ENCODE results near the gene MAGEB17. TPM values are rescaled to one million over a fixed set of nuclear protein-coding genes. Genes with fewer than 3 reads are reported as not detected.

MAGEB17 gene
- total and polyA plus RNA-seq, 2 experiments from 2014 or later = 0.14 to 0.42 TPM

- no peaks in the 10 kb centered on the region for H4K20me1 ChIP-seq (replicated peaks; ENCODE audit: insufficient read depth)
- no peak overlapping the region for H3K27ac ChIP-seq (ENCODE audit: low read depth)
- Mint-ChIP-seq H3K9me3 (no peaks in the 10 kb centered on the region), H3K4me3 (no peak overlapping the region), H3K36me3 (ENCODE audit: low read depth) (peaks cover 13% of the 10 kb centered on the region), H3K27me3 (ENCODE audit: insufficient read depth, low read depth, poor library complexity) (peaks cover 2% of the 10 kb centered on the region), H3K27ac (no peak overlapping the region), H3K4me1 (peaks cover 5% of the 10 kb centered on the region)
- H3K79me2 ChIP-seq (replicated peaks; ENCODE audit: insufficient read depth) = no peaks in the 10 kb centered on the region
- no peaks in the 10 kb centered on the region for H3K4me1 ChIP-seq (ENCODE audit: insufficient read depth)
- DNase-seq (ENCODE audit: low spot score) (no peak), ATAC-seq (no peak)
- H3K27me3 ChIP-seq (ENCODE audit: insufficient read depth) = no peaks in the 10 kb centered on the region
- H3K4me2 ChIP-seq = no peak overlapping the region
- TF ChIP-seq EZH2phosphoT487 (IDR thresholded peaks at IDR 0.05; ENCODE audit: unreplicated experiment) = no peak
- no peak for TF ChIP-seq POLR2AphosphoS5 (IDR thresholded peaks at IDR 0.05; ENCODE audit: low read depth)
- no peak for TF ChIP-seq ZNF462 (CRISPR knock-in tag; IDR thresholded peaks at IDR 0.05)
- H2AFZ ChIP-seq = no peak overlapping the region
- no peaks in the 10 kb centered on the region for H3K36me3 ChIP-seq (ENCODE audit: insufficient read depth)
- H3K9me2 ChIP-seq (ENCODE audit: insufficient read depth) = no peaks in the 10 kb centered on the region
- H3K4me3 ChIP-seq = no peak overlapping the region
- H3F3A ChIP-seq (replicated peaks; ENCODE audit: low read depth) = no peaks in the 10 kb centered on the region
These were observed 10.5 kb upstream of the MAGEB17 start for GRCh38 chrX:16156692-16157331.

GRCh38 chrX:16160729-16161128, 6.6 kb upstream of the MAGEB17 start:
- peaks cover 12% of the 10 kb centered on the region for H3K36me3 Mint-ChIP-seq (ENCODE audit: low read depth)
- ATAC-seq = no peak
- TF ChIP-seq POLR2AphosphoS5 (IDR thresholded peaks at IDR 0.05; ENCODE audit: low read depth) (no peak), NANOG (IDR thresholded peaks at IDR 0.05; ENCODE audit: borderline replicate concordance) (no peak), EZH2 (IDR thresholded peaks at IDR 0.05; ENCODE audit: low read depth, unreplicated experiment) (no peak), EZH2phosphoT487 (IDR thresholded peaks at IDR 0.05; ENCODE audit: unreplicated experiment) (no peak), STAT1 (IDR thresholded peaks at IDR 0.05; ENCODE audit: unreplicated experiment) (no peak), ZNF331 (CRISPR knock-in tag; IDR thresholded peaks at IDR 0.05; ENCODE audit: low read depth) (no peak), JUNB (IDR thresholded peaks at IDR 0.05; ENCODE audit: unreplicated experiment) (no peak), ZNF114 (CRISPR knock-in tag; IDR thresholded peaks at IDR 0.05) (no peak), REST (IDR thresholded peaks at IDR 0.05; ENCODE audit: unreplicated experiment) (no peak)
- TF ChIP-seq, protein P1, sequence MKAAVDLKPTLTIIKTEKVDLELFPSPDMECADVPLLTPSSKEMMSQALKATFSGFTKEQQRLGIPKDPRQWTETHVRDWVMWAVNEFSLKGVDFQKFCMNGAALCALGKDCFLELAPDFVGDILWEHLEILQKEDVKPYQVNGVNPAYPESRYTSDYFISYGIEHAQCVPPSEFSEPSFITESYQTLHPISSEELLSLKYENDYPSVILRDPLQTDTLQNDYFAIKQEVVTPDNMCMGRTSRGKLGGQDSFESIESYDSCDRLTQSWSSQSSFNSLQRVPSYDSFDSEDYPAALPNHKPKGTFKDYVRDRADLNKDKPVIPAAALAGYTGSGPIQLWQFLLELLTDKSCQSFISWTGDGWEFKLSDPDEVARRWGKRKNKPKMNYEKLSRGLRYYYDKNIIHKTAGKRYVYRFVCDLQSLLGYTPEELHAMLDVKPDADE (IDR thresholded peaks at IDR 0.05) = no peak

More at GRCh38 chrX:16160729-16161128, 6.6 kb upstream of the MAGEB17 start:
- Histone ChIP-seq H3K27me3 (ENCODE audit: insufficient read depth) (no peaks in the 10 kb centered on the region), H3F3A (replicated peaks; ENCODE audit: low read depth) (no peaks in the 10 kb centered on the region), H3K4me2 (no peak overlapping the region), H3K4me3 (no peak overlapping the region), H2AFZ (no peak overlapping the region), H3K36me3 (ENCODE audit: insufficient read depth) (no peaks in the 10 kb centered on the region), H3K27ac (ENCODE audit: low read depth) (no peak overlapping the region), H4K20me1 (replicated peaks; ENCODE audit: insufficient read depth) (no peaks in the 10 kb centered on the region), H3K79me2 (replicated peaks; ENCODE audit: insufficient read depth) (no peaks in the 10 kb centered on the region), H3K9me2 (ENCODE audit: insufficient read depth) (no peaks in the 10 kb centered on the region), H3K4me1 (ENCODE audit: insufficient read depth) (no peaks in the 10 kb centered on the region)
- no peak overlapping the region for H3K4me3 Mint-ChIP-seq
- H3K27ac Mint-ChIP-seq = no peak overlapping the region; the same call in 1 of the 2 replicates
- H3K4me1 Mint-ChIP-seq = peaks cover 18% of the 10 kb centered on the region
- DNase-seq (ENCODE audit: low spot score) = no peak
- no peaks in the 10 kb centered on the region for H3K9me3 Mint-ChIP-seq
- peaks cover 5% of the 10 kb centered on the region for H3K27me3 Mint-ChIP-seq (ENCODE audit: insufficient read depth, low read depth, poor library complexity)
